ENCODE measurements around the gene SNW1. TPM values are rescaled to one million over a fixed set of nuclear protein-coding genes. Genes with fewer than 3 reads are reported as not detected.
"Not testable (repeated sequence)": the region's sequence is repeated elsewhere in the genome, so short reads cannot be mapped to it uniquely, and the experiment has no call there.

SNW1 gene
- total RNA-seq, 2 donors from 2014 or later = 45.6 to 46.3 TPM

- no peak for DNase-seq (ENCODE audit: low spot score)
- Histone ChIP-seq H3K27ac (no peak overlapping the region), H3K9me3 (no peaks in the 10 kb centered on the region), H3K27me3 (replicated peaks; ENCODE audit: insufficient read depth) (no peaks in the 10 kb centered on the region), H3K4me3 (peak overlapping the region in 1 of 2 donors; percentile 93), H3K36me3 (no peaks in the 10 kb centered on the region), H3K4me1 (replicated peaks) (no peaks in the 10 kb centered on the region)
- no peak for TF ChIP-seq CTCF (IDR thresholded peaks at IDR 0.05)
- no peak for TF ChIP-seq POLR2A (IDR thresholded peaks at IDR 0.05)
- no peak for TF ChIP-seq POLR2AphosphoS5 (IDR thresholded peaks at IDR 0.05)
- 85% methylated on average over 1 of the region's 1 CpG for WGBS
- intact Hi-C loops (cut with DNase I) = loop anchor here (2.0 kb wide), 1 partner anchor 40 kb away; the partner anchor contains the start of gene SNW1
Measured at GRCh38 chr14:77800814-77801213, 39.9 kb upstream of the SNW1 start.

GRCh38 chr14:77799863-77800730 is 39.1 kb upstream of the SNW1 start, which contains the start of gene ADCK1:
Gene ADCK1 (plus strand): TSS chr14:77800109. CDS start chr14:77818979, 18,870 bp downstream.
- TF ChIP-seq POLR2AphosphoS5 (IDR thresholded peaks at IDR 0.05) = peak; percentile 46
- peak; percentile 17 for TF ChIP-seq POLR2A (IDR thresholded peaks at IDR 0.05)
- TF ChIP-seq CTCF (IDR thresholded peaks at IDR 0.05) = peak in 2 of 4 experiments; percentile 49 to 50
- Histone ChIP-seq H3K4me1 (replicated peaks) (no peaks in the 10 kb centered on the region), H3K9me3 (no peaks in the 10 kb centered on the region), H3K27ac (peak within 1 kb of the TSS; percentile 67 to 83), H3K36me3 (no peaks in the 10 kb centered on the region), H3K27me3 (replicated peaks; ENCODE audit: insufficient read depth) (no peaks in the 10 kb centered on the region), H3K4me3 (peak within 1 kb of the TSS; percentile 66 to 93)
- peak; percentile 87 for DNase-seq (ENCODE audit: low spot score)
- under 1% methylated on average over 19 of the region's 66 CpGs for WGBS
- intact Hi-C loops (cut with DNase I) = loop anchor here (2.0 kb wide), 1 partner anchor 39 kb away; the partner anchor contains the start of gene SNW1

GRCh38 chr14:77799456-77799855 is 38.5 kb upstream of the SNW1 start:
- H3K27me3 ChIP-seq (replicated peaks; ENCODE audit: insufficient read depth); H3K36me3 ChIP-seq; H3K4me1 ChIP-seq (replicated peaks); DNase-seq (ENCODE audit: low spot score); H3K9me3 ChIP-seq; intact Hi-C loops (cut with DNase I): not testable (repeated sequence)
- WGBS = 72% methylated on average over 13 of the region's 13 CpGs
- peak overlapping the region; percentile 67 to 83 for H3K27ac ChIP-seq
- H3K4me3 ChIP-seq = peak overlapping the region; percentile 66 to 93

GRCh38 chr14:77794357-77794756 is 33.4 kb upstream of the SNW1 start:
- Histone ChIP-seq H3K9me3 (no peaks in the 10 kb centered on the region), H3K27ac (no peak overlapping the region), H3K4me3 (no peak overlapping the region), H3K27me3 (replicated peaks; ENCODE audit: insufficient read depth) (no peaks in the 10 kb centered on the region), H3K4me1 (replicated peaks) (no peaks in the 10 kb centered on the region), H3K36me3 (no peaks in the 10 kb centered on the region)
- DNase-seq (ENCODE audit: low spot score) = no peak
- TF ChIP-seq CTCF (IDR thresholded peaks at IDR 0.05) (no peak), POLR2AphosphoS5 (IDR thresholded peaks at IDR 0.05) (no peak), POLR2A (IDR thresholded peaks at IDR 0.05) (no peak)
- WGBS = 75% methylated on average over 4 of the region's 4 CpGs
- intact Hi-C loops (cut with DNase I) = no loop called here

GRCh38 chr14:77793255-77793654 is 32.3 kb upstream of the SNW1 start:
- 89% methylated on average over 3 of the region's 3 CpGs for whole genome bisulfite sequencing

GRCh38 chr14:77791225-77791600 is 30.3 kb upstream of the SNW1 start:
- intact Hi-C loops (cut with DNase I) = no loop called here
- DNase-seq (ENCODE audit: low spot score) = no peak
- no peak overlapping the region for H3K27ac ChIP-seq
- H3K27me3 ChIP-seq (replicated peaks; ENCODE audit: insufficient read depth) = no peaks in the 10 kb centered on the region
- no peaks in the 10 kb centered on the region for H3K4me1 ChIP-seq (replicated peaks)
- no peaks in the 10 kb centered on the region for H3K9me3 ChIP-seq
- no peak overlapping the region for H3K4me3 ChIP-seq
- WGBS = 47% methylated on average over 1 of the region's 1 CpG
- TF ChIP-seq CTCF (IDR thresholded peaks at IDR 0.05) = no peak
- TF ChIP-seq POLR2A (IDR thresholded peaks at IDR 0.05) = no peak
- no peak for TF ChIP-seq POLR2AphosphoS5 (IDR thresholded peaks at IDR 0.05)
- no peaks in the 10 kb centered on the region for H3K36me3 ChIP-seq

More at GRCh38 chr14:77793255-77793654, 32.3 kb upstream of the SNW1 start:
- H3K4me1 ChIP-seq (replicated peaks); H3K4me3 ChIP-seq; H3K36me3 ChIP-seq; H3K9me3 ChIP-seq; H3K27ac ChIP-seq; intact Hi-C loops (cut with DNase I); DNase-seq (ENCODE audit: low spot score); H3K27me3 ChIP-seq (replicated peaks; ENCODE audit: insufficient read depth): not testable (repeated sequence)
